GM12891 (cell line): ENCODE data around the gene ZEB2.

ENCODE experiments used
- DNase-seq: peaks from one replicate; pipeline ENCODE4 v3.0.0; 2011; ENCODE audit warnings: low spot score; ENCODE audit not compliant: insufficient read length
- FAIRE-seq: peaks from 2 replicates; lab custom pipeline; 2011; peaks lifted over from hg19 to GRCh38; lab: Jason Lieb, UNC
- PAX5 ChIP-seq: IDR thresholded peaks from 2 replicates; pipeline ENCODE4 v1.6.1; 2011; ENCODE audit warnings: low read length, moderate library complexity, mild to moderate bottlenecking; ENCODE audit not compliant: insufficient read depth, severe bottlenecking
- POLR2A ChIP-seq: IDR thresholded peaks from 2 replicates; pipeline ENCODE4 v1.6.1; 2011; ENCODE audit warnings: low read depth, low read length, control low read depth
- POLR2AphosphoS5 ChIP-seq: IDR thresholded peaks from 2 replicates; pipeline ENCODE4 v1.6.1; 2011; ENCODE audit warnings: low read depth, low read length, control low read depth
- POU2F2 ChIP-seq: IDR thresholded peaks from 2 replicates; pipeline ENCODE4 v1.6.1; 2011; ENCODE audit warnings: low read depth, mild to moderate bottlenecking, control low read depth, low read length, moderate library complexity
- SPI1 ChIP-seq: IDR thresholded peaks from 2 replicates; pipeline ENCODE4 v1.6.1; 2011; ENCODE audit warnings: low read depth, low read length, control low read depth
- TAF1 ChIP-seq: IDR thresholded peaks from 2 replicates; pipeline ENCODE4 v1.6.1; 2011; ENCODE audit warnings: low read depth, low read length, control low read depth

The ZEB2 gene

DNA sequence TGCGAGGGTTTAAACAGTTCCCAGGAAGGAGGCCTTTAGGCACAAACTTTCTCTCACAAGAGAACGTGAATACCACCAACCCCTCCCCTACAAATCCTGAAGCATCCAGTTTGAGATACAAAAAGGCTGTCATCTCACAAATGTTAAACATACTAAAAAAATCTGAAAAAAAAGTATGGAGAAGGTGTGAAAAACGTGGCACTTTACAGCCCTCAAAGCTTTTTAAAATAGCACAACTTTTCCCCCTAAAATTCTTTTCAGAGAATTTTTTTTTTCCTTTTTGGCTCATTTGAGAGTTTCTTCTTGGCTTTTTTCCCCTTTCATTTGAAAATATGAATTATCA is 10.1 kb downstream of the ZEB2 start:
- TF ChIP-seq SPI1 (no peak), PAX5 (no peak)

DNA sequence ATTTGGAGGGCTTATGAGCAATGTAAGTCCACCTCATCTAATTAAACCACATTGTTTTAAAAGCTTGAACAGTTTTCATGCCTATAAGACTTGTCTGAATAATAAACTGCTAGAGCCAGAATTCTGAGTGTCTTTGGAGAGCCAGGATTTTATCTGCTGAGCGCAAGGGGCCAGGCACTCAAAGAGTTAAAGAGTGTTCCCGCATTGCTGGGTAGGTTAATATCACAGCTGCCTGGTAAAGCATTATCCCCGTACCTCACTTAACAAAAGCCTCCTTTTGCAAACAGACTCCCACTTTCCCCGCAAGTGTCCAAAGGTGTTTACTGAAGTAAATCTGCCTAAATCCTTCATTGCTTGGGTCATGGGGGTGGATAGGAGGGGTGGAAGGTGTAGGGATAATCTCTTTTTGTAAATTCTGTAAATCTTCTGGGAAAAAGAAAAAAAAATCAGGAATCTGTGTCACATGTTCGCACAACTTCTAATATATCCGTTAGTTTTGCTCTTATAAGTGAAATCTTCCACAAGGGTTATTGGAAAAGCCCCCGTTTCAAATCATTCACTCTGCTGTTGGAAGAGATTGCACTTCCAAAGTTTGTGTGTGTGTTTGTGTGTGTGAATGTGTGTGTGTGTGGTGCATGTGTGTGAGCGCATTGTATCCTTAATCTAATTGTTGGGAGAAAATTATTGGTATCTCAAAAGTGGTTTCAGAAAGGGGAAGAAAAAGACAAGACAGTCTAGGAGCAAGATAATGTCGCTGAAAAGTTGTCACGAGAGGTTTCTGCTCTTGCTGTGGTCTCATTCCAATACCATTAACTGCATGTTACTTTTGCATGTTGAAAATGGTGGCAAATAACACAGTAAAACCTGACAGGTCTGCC is 10.7 kb downstream of the ZEB2 start:
- FAIRE-seq = no peak
- TF ChIP-seq POLR2AphosphoS5 = no peak

More for the DNA sequence above, 10.1 kb downstream of the ZEB2 start:
- FAIRE-seq (no peak), DNase-seq (no peak)

DNA sequence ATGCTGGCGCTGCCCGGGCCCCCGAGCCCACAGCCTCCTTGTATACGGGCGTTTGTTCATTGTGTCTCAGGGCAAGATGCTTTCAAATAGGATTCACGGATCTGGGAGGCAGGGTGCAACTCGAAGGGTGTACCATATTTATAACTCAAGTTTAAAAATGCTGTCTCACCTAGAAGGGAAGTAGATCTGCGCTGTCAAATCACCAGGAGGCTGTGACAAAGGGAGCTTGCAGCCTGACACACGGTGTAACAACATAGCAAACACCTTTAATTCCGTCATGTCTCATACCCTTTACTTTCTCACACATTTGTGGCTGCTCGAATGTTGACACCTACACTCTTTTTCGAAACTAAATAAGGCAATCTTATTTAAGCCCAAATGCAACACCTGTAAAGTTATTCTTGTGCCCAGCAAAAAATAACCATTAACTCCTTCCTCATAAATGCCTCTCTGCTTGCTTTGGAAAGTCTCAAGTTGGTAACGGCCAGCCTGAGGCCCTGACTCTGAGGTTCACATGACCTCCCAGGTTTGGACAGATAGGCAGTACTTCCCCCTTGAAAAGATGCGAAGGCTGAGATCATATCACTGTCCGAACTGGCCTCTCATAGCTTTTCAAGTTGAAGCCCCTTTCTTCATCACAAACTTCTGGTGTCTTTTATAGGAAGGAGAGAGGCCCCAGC is 11.6 kb downstream of the ZEB2 start:
- DNase-seq = no peak
- TF ChIP-seq TAF1 (no peak), PAX5 (no peak), POLR2AphosphoS5 (no peak), POU2F2 (no peak), SPI1 (no peak), POLR2A (no peak)
- no peak for FAIRE-seq

More for the DNA sequence above, 10.7 kb downstream of the ZEB2 start:
- no peak for DNase-seq

DNA sequence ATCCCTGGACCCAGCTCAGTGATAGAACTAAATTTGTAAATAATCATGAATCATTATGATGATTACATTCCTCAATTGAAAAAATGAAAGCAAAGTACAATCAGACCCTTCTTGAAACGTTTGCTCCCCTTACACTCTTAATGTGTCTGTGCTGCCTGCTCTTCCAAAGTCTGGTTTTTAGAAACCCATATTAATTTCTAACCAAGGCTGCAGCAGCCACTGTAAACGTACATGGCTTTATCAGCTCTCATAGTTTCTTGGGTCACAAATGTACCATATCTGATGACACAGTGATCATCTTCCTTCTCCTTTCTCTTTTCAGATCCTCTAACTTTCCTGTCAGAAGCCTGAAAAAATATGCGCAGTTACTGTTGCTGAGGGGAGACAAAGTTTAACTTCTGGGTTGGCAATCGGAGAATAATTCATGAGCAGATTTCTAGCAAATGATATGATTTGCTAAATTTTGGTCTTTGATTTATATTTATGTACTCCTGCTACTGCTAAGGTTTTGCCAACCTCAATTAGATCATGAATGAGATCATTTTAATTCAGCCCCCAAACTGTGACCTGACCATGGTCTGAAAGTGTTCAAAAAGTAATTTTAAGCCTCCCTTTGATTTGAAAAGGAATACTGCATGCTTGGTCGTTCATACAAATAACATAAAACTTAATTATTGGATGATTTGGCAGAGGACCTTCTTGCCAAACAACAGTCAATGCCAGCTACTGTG is 12.3 kb downstream of the ZEB2 start:
- FAIRE-seq (no peak), DNase-seq (no peak)
- TF ChIP-seq TAF1 (no peak), POU2F2 (no peak), POLR2AphosphoS5 (no peak), POLR2A (no peak), PAX5 (no peak)

DNA sequence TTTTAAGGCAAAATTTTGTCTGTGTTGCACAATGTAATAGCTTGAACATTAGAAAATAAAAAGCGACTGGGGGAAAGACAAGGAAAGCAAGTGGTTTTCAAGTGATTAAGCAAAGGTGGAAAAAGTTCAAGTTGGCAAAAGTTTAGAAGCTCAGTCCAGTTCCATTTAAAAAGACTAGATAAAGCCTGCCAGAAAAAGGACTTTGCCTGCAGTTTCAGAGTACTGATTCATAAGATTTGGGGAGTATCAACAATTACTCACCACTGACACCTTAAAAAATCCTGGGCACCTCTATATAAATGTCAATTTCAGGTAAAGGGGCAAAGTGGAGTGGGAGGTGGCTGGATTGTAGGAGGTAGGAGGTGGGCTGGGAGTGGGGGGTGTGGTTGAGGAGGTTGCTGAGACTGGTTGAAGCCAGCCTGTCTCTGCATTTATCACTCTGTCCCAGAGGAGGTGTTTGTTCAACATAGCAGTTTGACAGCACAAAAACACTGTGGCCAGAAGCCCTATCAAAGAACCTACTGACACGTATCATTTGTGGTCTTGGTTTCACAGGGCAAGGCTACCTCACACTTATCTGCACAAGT is 14.6 kb downstream of the ZEB2 start:
- TF ChIP-seq SPI1 (no peak), POU2F2 (no peak), TAF1 (no peak), PAX5 (no peak), POLR2A (no peak)
- FAIRE-seq (no peak), DNase-seq (no peak)

DNA sequence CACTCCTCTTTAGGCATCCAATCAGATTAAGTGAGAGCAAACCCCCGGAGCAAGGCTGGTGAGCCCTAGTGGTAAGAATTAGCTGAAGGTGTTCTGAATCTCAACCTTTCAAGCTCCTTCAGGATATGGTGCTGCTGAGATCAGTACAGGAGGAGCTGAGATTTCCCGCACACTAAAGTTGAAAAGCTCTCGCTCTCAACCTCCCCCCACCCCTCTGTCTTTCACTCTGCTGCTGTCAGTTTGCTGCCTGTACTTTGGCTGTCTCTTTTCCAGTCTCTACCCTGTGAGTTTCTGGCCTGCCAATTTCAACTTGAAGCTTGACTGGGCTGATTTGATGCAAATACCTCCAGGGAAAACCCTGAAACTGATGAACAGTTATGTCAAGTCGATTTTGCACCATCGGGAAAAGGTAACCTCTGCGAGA is 15.7 kb downstream of the ZEB2 start:
- no peak for TF ChIP-seq POU2F2
- TF ChIP-seq POLR2AphosphoS5 = no peak
- TF ChIP-seq TAF1 = no peak
- no peak for TF ChIP-seq PAX5
- TF ChIP-seq SPI1 = no peak
- no peak for TF ChIP-seq POLR2A
- FAIRE-seq = no peak
- DNase-seq = no peak

DNA sequence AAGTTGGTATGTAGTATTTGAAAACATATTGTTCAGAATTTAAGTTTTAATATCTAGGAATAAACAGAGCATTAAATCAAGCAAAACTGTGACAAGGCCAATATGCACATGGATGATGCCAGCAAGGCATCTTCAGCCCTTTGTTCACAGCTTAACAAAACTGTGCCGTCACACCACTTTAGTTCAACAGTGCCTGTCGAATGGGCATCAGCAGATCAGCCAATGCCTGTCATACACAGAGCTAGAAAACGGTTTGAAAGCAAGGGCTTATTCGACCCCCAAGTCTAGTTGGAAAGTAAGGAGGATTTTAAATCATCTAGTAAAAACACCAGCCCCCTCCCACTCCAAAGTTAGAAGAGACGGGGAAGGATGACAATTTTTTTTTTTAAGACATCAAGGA is 16.7 kb downstream of the ZEB2 start:
- no peak for FAIRE-seq
- DNase-seq = no peak
- TF ChIP-seq TAF1 = no peak
- TF ChIP-seq POU2F2 = no peak
- no peak for TF ChIP-seq SPI1
- TF ChIP-seq PAX5 = no peak

DNA sequence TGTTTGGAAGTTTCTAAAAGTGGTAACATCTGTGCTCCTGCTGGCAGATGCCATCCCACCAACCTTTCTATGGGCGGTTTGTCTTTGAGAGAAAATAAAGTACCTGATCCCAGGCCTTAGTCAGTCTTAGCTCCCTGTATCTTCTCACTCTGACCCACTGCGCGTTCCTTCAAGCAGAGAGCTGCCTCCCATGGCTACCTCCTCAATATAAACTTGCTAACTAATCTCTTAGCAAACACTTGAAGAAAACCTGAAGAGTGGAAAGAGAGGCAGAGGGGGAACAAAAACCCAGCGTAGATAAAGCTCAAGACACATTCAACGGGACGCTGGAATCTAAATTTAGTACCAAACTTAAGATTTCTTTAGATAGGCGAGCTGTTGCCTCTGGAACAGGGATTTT is 17.6 kb downstream of the ZEB2 start:
- TF ChIP-seq POU2F2 (no peak), POLR2A (no peak), TAF1 (no peak), SPI1 (no peak)
- DNase-seq = no peak
- no peak for FAIRE-seq

DNA sequence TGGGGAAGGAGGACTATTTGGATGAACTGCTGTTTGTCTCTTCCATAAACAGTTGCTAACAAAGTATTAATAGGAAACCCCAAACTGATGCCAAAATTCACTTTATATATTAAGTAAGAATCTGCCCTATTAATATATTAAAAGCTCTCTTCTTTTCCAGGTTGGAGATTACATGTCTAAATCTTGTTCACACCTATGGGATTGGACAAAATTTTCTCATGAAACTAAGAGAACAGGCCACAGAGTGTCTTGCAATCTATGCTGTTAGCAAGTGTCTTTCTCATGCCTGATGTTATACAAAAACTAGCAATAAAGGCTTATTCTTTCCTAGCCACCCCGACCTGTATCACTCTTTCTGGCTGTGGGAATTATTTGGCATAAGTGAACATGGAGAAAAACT is 18.3 kb downstream of the ZEB2 start:
- no peak for DNase-seq
- FAIRE-seq = no peak

More for the DNA sequence above, 18.3 kb downstream of the ZEB2 start:
- no peak for TF ChIP-seq POLR2A
- TF ChIP-seq PAX5 = no peak
- no peak for TF ChIP-seq SPI1
- no peak for TF ChIP-seq POU2F2
- TF ChIP-seq POLR2AphosphoS5 = no peak
- no peak for TF ChIP-seq TAF1
